ENCODE measurements around the gene GPC6.

Gene GPC6

GRCh38 chr13:93732186-93732585, 505.6 kb downstream of the GPC6 start:
- in situ Hi-C loops (cut with MboI; ENCODE audit: low sequenced_read_pairs) = no loop called here
- DNase-seq (ENCODE audit: low spot score in 2 of 2) = no peak

DNA sequence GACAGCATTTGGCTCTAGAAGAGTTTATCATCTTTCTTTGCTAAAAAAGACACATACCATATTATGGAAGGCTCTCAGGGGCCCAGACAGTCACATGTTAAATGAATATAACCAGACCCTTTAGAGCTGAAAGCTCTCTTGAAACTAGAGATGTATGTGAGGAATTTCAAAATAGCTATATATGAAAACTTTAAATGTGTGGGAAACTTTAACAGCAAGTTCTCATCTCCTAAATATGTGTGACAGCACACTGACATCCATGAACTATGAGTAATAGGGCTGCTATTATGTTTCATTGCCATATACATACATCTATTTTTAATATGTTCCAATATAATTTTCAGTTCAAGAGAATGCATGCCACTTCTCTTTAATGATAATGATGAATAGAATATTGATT, 509.5 kb downstream of the GPC6 start:
- DNase-seq (ENCODE audit: low spot score in 2 of 2) = no peak
- Histone ChIP-seq H3K4me1 (peaks cover 23% of the 10 kb centered on the region), H3K36me3 (replicated peaks) (no peaks in the 10 kb centered on the region), H3K27me3 (ENCODE audit: low read depth) (no peaks in the 10 kb centered on the region), H3K9me3 (no peaks in the 10 kb centered on the region), H3K4me3 (no peak overlapping the region)
- in situ Hi-C loops (cut with MboI; ENCODE audit: low sequenced_read_pairs) = no loop called here

More at GRCh38 chr13:93732186-93732585, 505.6 kb downstream of the GPC6 start:
- no peaks in the 10 kb centered on the region for H3K4me1 ChIP-seq
- H3K36me3 ChIP-seq (replicated peaks) = no peaks in the 10 kb centered on the region
- no peaks in the 10 kb centered on the region for H3K27me3 ChIP-seq (ENCODE audit: low read depth)
- H3K4me3 ChIP-seq = no peak overlapping the region
- no peaks in the 10 kb centered on the region for H3K9me3 ChIP-seq

GRCh38 chr13:93736909-93737308, 510.3 kb downstream of the GPC6 start:
- Histone ChIP-seq H3K4me1 (peaks cover 23% of the 10 kb centered on the region), H3K9me3 (no peaks in the 10 kb centered on the region), H3K36me3 (replicated peaks) (no peaks in the 10 kb centered on the region), H3K27me3 (ENCODE audit: low read depth) (no peaks in the 10 kb centered on the region), H3K4me3 (no peak overlapping the region)
- in situ Hi-C loops (cut with MboI; ENCODE audit: low sequenced_read_pairs) = no loop called here
- DNase-seq (ENCODE audit: low spot score in 2 of 2) = no peak

GRCh38 chr13:93740334-93740733, 513.7 kb downstream of the GPC6 start:
- Histone ChIP-seq H3K36me3 (replicated peaks) (no peaks in the 10 kb centered on the region), H3K4me3 (no peak overlapping the region), H3K27me3 (ENCODE audit: low read depth) (no peaks in the 10 kb centered on the region), H3K4me1 (peaks cover 23% of the 10 kb centered on the region), H3K9me3 (no peaks in the 10 kb centered on the region)
- no peak for DNase-seq (ENCODE audit: low spot score in 2 of 2)
- in situ Hi-C loops (cut with MboI; ENCODE audit: low sequenced_read_pairs) = no loop called here

- in situ Hi-C loops (cut with MboI; ENCODE audit: low sequenced_read_pairs) = no loop called here
- no peaks in the 10 kb centered on the region for H3K9me3 ChIP-seq
These were observed 517.4 kb downstream of the GPC6 start for GRCh38 chr13:93744033-93744432.

DNA sequence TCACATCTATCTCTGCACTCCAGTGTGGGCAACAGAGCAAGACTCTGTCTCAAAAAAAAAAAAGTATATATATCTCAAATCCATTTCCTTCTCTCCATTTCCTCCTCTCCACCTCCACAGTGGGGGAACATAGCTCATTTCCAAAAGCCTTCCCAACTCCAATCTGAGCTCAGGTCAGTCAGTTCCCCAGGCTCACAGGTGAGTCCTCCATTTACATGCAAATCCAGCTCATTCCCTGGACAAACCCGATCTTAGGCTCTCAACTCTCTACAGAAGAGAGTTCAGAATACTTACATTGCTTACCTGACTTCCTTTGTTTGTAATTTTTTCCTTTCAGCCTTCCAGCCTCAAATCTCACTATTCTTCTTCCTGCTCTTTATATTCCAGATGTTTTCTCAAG, 518.3 kb downstream of the GPC6 start:
- no peak overlapping the region for H3K4me3 ChIP-seq
- H3K27me3 ChIP-seq (ENCODE audit: low read depth) = no peaks in the 10 kb centered on the region
- H3K36me3 ChIP-seq (replicated peaks) = no peaks in the 10 kb centered on the region
- DNase-seq (ENCODE audit: low spot score in 2 of 2) = no peak
- in situ Hi-C loops (cut with MboI; ENCODE audit: low sequenced_read_pairs) = no loop called here
- H3K9me3 ChIP-seq = no peaks in the 10 kb centered on the region
- peaks cover 9% of the 10 kb centered on the region for H3K4me1 ChIP-seq

More at GRCh38 chr13:93744033-93744432, 517.4 kb downstream of the GPC6 start:
- Histone ChIP-seq H3K4me3 (no peak overlapping the region), H3K27me3 (ENCODE audit: low read depth) (no peaks in the 10 kb centered on the region), H3K36me3 (replicated peaks) (no peaks in the 10 kb centered on the region), H3K4me1 (peaks cover 14% of the 10 kb centered on the region)
- DNase-seq (ENCODE audit: low spot score in 2 of 2) = no peak

DNA sequence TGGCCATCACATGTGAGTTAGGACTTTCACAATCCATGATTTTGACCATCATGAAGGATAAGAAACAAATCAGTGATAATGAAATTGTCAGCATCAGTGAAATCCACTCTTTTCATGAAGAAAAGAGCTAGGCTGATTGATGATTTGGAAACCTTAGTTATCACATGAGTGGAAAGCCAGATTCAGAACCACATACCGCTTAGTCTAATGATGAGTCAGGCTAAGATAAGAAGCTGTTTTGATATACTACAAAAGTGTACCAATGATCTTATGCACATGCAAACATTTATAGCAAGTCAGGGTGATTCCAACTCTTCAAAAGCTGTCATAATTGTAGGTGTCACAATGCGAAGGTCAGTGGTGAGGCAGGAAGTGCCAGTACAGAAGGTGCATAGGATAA, 519.3 kb downstream of the GPC6 start:
- Histone ChIP-seq H3K4me1 (no peaks in the 10 kb centered on the region), H3K27me3 (ENCODE audit: low read depth) (no peaks in the 10 kb centered on the region), H3K4me3 (no peak overlapping the region), H3K9me3 (no peaks in the 10 kb centered on the region), H3K36me3 (replicated peaks) (no peaks in the 10 kb centered on the region)
- in situ Hi-C loops (cut with MboI; ENCODE audit: low sequenced_read_pairs) = no loop called here
- no peak for DNase-seq (ENCODE audit: low spot score in 2 of 2)

- Histone ChIP-seq H3K36me3 (replicated peaks) (no peaks in the 10 kb centered on the region), H3K4me3 (no peak overlapping the region), H3K27me3 (ENCODE audit: low read depth) (no peaks in the 10 kb centered on the region), H3K4me1 (no peaks in the 10 kb centered on the region), H3K9me3 (no peaks in the 10 kb centered on the region)
- no peak for DNase-seq (ENCODE audit: low spot score in 2 of 2)
- in situ Hi-C loops (cut with MboI; ENCODE audit: low sequenced_read_pairs) = no loop called here
These were observed 520.0 kb downstream of the GPC6 start for GRCh38 chr13:93746589-93746988.

DNA sequence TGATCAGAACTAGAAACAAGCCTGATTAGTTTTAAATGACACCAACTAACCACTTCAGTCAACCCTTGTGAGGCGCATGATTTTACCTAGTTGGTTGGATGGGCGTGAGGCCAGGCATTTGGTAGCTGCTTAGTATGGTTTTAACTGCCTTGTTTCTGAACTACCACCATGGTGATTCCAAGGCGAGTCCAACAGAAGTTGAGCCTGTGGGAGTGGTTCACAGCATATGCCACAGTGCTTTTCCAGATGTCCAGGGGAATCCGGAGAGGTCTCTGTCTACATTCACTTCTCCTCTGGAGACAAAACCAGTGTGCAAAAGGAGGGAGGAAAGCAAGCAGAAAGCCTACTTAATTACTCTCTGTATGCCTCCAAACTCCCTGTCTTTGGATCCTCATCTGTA, 524.1 kb downstream of the GPC6 start:
- Histone ChIP-seq H3K4me1 (peaks cover 8% of the 10 kb centered on the region), H3K36me3 (replicated peaks) (no peaks in the 10 kb centered on the region), H3K9me3 (no peaks in the 10 kb centered on the region), H3K27me3 (ENCODE audit: low read depth) (no peaks in the 10 kb centered on the region), H3K4me3 (no peak overlapping the region)
- DNase-seq (ENCODE audit: low spot score in 2 of 2) = no peak
- in situ Hi-C loops (cut with MboI; ENCODE audit: low sequenced_read_pairs) = no loop called here

GRCh38 chr13:93751117-93751516, 524.5 kb downstream of the GPC6 start:
- Histone ChIP-seq H3K36me3 (replicated peaks) (no peaks in the 10 kb centered on the region), H3K27me3 (ENCODE audit: low read depth) (no peaks in the 10 kb centered on the region), H3K9me3 (no peaks in the 10 kb centered on the region), H3K4me3 (no peak overlapping the region), H3K4me1 (peaks cover 13% of the 10 kb centered on the region)
- DNase-seq (ENCODE audit: low spot score in 2 of 2) = no peak
- in situ Hi-C loops (cut with MboI; ENCODE audit: low sequenced_read_pairs) = no loop called here

GRCh38 chr13:93752541-93752940, 525.9 kb downstream of the GPC6 start:
- DNase-seq (ENCODE audit: low spot score in 2 of 2) = no peak
- peaks cover 20% of the 10 kb centered on the region for H3K4me1 ChIP-seq
- in situ Hi-C loops (cut with MboI; ENCODE audit: low sequenced_read_pairs) = no loop called here

DNA sequence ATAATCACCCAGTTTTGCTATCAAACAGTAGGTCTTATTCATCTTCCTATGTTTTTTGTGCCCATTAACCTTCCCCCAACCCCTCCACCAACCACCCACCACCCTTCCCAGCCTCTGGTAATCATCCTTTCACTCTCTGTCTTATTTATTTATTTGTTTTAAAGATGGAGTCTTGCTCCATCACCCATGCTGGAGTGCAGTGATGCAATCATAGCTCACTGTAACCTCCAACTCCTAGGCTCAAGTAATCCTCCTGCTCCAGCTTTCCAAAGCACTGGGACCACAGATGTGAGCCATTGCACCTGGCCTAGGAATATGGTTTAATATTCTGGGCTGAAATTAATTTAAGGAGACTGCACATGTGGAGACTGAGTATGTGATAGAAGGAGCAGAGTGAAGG, 527.0 kb downstream of the GPC6 start:
- no peak for DNase-seq (ENCODE audit: low spot score in 2 of 2)
- H3K4me3 ChIP-seq = no peak overlapping the region
- H3K27me3 ChIP-seq (ENCODE audit: low read depth) = no peaks in the 10 kb centered on the region
- in situ Hi-C loops (cut with MboI; ENCODE audit: low sequenced_read_pairs) = no loop called here
- no peaks in the 10 kb centered on the region for H3K9me3 ChIP-seq
- H3K4me1 ChIP-seq = peaks cover 20% of the 10 kb centered on the region
- no peaks in the 10 kb centered on the region for H3K36me3 ChIP-seq (replicated peaks)

More at GRCh38 chr13:93752541-93752940, 525.9 kb downstream of the GPC6 start:
- no peaks in the 10 kb centered on the region for H3K27me3 ChIP-seq (ENCODE audit: low read depth)
- no peaks in the 10 kb centered on the region for H3K36me3 ChIP-seq (replicated peaks)
- H3K9me3 ChIP-seq = no peaks in the 10 kb centered on the region
- no peak overlapping the region for H3K4me3 ChIP-seq

DNA sequence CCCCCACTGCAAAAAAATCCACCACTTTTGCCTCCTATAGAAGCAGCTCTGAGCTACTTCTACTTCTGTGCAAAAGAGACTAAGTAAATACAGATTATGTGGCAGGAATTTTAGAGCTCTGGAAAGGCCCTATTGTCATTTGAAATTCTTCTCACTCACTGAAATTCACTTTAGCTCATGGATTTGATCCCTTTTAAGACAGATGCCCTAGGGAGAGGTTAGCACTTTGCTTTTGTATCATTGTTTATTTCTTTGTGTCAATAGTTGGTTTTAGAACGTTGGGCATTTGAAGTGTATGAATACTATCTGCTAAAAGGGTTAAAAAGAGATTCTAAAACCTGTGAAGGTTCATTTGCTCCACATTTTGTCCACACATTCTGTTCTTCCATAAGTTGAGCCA, 528.7 kb downstream of the GPC6 start:
- Histone ChIP-seq H3K36me3 (replicated peaks) (no peaks in the 10 kb centered on the region), H3K9me3 (no peaks in the 10 kb centered on the region), H3K27me3 (ENCODE audit: low read depth) (no peaks in the 10 kb centered on the region), H3K4me1 (peaks cover 20% of the 10 kb centered on the region), H3K4me3 (no peak overlapping the region)
- DNase-seq (ENCODE audit: low spot score in 2 of 2) = peak; percentile 52 to 91
- in situ Hi-C loops (cut with MboI; ENCODE audit: low sequenced_read_pairs) = no loop called here

DNA sequence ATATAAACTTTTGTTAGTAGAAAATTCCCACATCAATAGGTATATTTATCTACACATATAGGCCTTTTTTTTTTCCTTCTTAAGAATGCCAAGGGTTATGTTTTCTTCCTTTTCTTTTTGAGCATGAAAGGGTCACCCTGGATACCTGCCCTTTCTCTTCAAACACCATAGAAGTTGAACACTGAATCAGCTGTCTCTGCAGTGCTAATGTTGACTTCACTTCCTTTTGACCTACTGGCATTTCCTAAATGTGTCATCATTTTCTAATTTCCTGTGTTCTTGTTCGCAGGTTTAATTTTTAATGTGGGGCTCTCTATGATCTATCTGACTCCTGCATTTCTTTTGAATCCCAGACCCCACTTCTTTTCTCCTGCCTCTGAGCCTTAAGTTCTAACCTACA, 532.0 kb downstream of the GPC6 start:
- peaks cover 20% of the 10 kb centered on the region for H3K4me1 ChIP-seq
- no peaks in the 10 kb centered on the region for H3K27me3 ChIP-seq (ENCODE audit: low read depth)
- no peaks in the 10 kb centered on the region for H3K36me3 ChIP-seq (replicated peaks)
- no peak for DNase-seq (ENCODE audit: low spot score in 2 of 2)
- H3K9me3 ChIP-seq = no peaks in the 10 kb centered on the region
- no peak overlapping the region for H3K4me3 ChIP-seq
- in situ Hi-C loops (cut with MboI; ENCODE audit: low sequenced_read_pairs) = no loop called here

- no peaks in the 10 kb centered on the region for H3K27me3 ChIP-seq (ENCODE audit: low read depth)
- no peaks in the 10 kb centered on the region for H3K4me1 ChIP-seq
- peaks cover 3% of the 10 kb centered on the region; the same call in 1 of the 2 replicates for H3K9me3 ChIP-seq
- in situ Hi-C loops (cut with MboI; ENCODE audit: low sequenced_read_pairs) = no loop called here
- H3K4me3 ChIP-seq = no peak overlapping the region
- no peak for DNase-seq (ENCODE audit: low spot score in 2 of 2)
- no peaks in the 10 kb centered on the region for H3K36me3 ChIP-seq (replicated peaks)
These were observed 536.3 kb downstream of the GPC6 start for GRCh38 chr13:93762708-93763426.

All from HAP-1 (cell line).